ENCODE results near the gene BARX2. TPM values are rescaled to one million over a fixed set of nuclear protein-coding genes. Genes with fewer than 3 reads are reported as not detected.
A peak's percentile ranks its signal among the peaks of the same experiment; 100 is the strongest.

BARX2 gene
- total RNA-seq, 1 experiment from 2014 or later = not detected

- no peak for DNase-seq (ENCODE audit: low read depth)
These were observed 60.9 kb downstream of the BARX2 start for GRCh38 chr11:129436573-129436972.

GRCh38 chr11:129440028-129440713, 64.5 kb downstream of the BARX2 start:
- DNase-seq (ENCODE audit: low read depth) = peak; percentile 86

GRCh38 chr11:129442171-129442570, 66.5 kb downstream of the BARX2 start:
- no peak for DNase-seq (ENCODE audit: low read depth)

DNA sequence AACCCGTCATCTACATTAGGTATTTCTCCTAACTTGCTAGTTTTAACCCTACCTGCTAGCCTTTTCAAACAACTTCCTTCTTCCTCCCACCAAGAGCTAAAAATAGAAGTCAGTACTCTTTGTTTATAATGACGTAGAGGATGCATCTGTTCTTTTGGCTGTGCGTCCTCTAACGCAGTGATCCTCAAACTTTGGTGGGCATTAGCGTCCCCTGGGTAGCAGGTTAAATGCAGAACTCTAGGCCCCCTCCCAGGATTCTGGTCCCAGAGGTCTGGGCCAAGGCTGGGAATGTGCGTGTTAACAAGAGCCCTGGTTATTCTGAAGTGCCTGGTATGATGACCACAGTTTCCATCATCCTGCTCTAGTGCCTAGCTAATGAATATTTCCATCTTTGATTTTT, 67.6 kb downstream of the BARX2 start:
- no peak for DNase-seq (ENCODE audit: low read depth)

DNA sequence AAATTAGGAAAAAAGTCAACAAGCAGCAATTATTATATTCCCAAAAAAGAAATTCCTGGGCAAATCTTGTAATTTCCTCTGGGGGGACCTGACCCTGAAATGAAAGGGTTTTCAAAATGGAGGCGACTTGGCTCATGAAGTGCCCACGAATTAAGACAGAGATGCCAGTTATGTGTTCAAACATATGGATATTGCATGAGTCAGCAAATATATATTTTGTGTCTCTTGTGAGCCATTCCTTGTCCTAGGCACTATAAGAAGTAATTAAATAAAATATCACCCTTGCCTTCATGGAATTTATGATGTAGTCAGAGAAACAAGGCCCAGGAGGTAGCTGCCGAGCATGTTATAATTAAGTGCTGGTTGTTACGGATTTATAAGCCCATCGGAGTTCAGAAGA, 68.6 kb downstream of the BARX2 start:
- DNase-seq (ENCODE audit: low read depth) = no peak

- no peak for DNase-seq (ENCODE audit: low read depth)
These were observed 69.6 kb downstream of the BARX2 start for GRCh38 chr11:129445226-129445625.

DNA sequence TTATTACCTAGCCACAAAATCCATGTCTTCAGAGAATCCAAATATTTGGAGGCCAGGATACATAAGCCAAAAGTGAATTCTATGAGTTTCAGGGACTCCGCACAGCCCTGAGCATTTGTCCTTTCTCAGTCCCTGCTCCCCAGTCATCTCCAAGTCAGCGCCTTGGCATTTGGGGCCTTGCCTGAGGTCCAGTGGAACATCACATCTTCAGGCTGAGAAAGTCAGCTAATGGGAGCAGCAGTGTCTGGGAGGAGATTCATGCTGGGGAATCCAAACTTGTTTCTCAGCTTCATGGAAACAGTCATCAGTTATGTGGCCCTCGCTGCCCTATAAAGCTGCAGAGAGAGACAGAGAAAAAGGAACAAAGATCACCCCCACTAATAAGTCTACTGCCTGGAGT, 70.9 kb downstream of the BARX2 start:
- DNase-seq (ENCODE audit: low read depth) = no peak

GRCh38 chr11:129447654-129448239, 72.1 kb downstream of the BARX2 start:
- no peak for DNase-seq (ENCODE audit: low read depth)

GRCh38 chr11:129451524-129451923, 75.9 kb downstream of the BARX2 start:
- peak; percentile 21 for DNase-seq (ENCODE audit: low read depth)

DNA sequence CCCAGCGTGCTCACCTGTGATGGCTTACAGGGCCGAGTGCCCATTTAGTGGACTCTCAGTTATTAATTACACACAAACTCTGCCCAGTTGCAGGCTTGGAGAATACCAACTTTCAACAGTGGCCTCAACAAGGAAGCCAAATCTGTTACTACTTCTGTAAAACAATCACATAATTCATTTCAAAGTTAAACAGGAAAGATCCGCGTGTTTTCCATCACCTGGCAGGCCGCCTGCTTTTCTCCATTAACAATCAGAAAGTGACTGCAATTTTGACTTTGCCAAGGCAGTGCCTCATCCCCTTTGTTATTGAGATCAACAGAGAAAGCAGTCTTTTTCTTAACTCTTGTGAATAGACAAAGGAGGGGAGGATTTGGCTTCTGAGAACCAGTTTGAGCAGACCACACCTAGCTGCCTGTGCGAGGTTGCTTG, 77.7 kb downstream of the BARX2 start:
- DNase-seq (ENCODE audit: low read depth) = no peak

DNA sequence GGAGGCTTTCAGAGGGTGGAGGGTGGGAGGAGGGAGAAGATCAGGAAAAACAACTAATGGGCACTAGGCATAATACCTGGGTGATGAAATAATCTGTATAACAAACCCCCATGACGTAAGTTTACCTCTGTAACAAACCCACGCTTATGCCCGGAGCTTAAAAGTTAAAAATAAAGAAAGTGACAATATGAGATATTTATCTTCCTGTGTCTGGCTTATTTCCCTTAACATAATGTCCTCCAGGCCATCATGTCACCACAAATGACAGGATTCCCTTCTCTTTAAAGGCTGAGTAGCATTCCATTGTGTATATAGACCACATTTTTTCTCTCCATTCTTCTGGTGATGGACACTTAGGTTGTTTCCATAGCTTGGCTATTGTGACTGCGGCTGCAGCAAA, 79.5 kb downstream of the BARX2 start:
- DNase-seq (ENCODE audit: low read depth) = no peak

DNA sequence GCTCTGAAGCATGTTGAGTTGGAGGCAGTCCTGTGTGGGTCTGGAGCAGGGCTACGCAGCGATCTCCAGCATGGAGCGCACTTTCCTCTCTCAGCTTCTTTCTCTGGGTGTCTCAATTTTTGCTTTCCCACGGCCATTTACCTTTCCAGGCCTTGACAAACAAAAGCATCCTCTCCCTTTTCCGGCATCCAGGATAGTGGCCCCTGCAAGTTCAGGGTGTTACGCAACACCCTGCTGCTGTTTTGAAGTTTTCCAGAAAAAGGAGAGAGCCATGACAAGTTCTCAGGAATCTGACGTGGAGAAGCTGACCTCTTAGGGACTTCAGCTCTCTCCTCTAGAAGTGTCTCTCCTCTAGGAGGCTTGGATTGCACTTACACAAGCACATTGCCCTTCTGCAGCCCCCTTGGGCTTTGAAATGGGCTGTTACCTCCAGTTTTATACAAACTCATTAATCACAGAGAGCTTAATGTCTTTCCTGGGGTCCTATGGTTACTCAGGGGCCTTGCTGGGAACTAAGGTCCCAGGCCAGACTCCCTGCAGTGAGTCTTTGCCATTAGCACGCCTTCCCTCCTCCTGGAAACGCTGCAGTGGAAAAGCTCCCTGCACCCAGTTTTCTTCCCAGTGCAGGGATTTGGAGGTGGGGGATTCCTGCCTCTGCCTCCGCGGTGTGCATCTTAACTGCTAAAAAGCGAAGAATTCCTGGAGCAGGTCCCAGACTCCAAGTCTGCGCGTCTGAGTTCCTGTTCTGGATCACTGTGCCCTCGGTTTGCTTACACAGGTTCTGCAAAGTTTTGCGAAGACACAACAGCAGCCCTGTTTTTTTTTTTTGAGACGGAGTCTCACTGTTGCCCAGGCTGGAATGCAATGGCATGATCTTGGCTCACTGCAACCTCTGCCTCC, 80.4 kb downstream of the BARX2 start:
- no peak for DNase-seq (ENCODE audit: low read depth)

GRCh38 chr11:129457321-129457720, 81.7 kb downstream of the BARX2 start:
- DNase-seq (ENCODE audit: low read depth) = no peak

DNA sequence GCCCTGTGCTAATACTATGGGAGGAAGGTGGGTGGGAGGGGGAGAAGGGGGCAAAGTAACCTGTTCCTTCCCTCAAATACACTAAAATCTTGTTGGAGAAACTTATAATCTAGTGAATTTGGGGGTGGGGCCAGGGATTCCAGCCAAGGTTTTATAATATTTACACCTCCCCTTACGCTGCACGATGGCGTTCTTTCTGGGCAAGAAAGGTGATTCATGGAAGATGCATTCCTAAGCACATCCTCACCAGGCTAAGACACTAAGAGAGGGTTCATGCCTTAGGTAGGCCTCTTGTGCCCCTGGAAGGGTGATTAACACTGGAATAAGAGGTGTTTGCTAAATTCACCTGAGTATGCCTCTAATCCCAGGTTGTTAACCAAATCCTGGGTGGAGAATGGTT, 82.6 kb downstream of the BARX2 start:
- DNase-seq (ENCODE audit: low read depth) = peak; percentile 55

- peak; percentile 70 for DNase-seq (ENCODE audit: low read depth)
These were observed 83.3 kb downstream of the BARX2 start for GRCh38 chr11:129458756-129459535.

GRCh38 chr11:129460714-129461113, 85.1 kb downstream of the BARX2 start:
- no peak for DNase-seq (ENCODE audit: low read depth)

GRCh38 chr11:129484068-129484467, 108.4 kb downstream of the BARX2 start:
- DNase-seq (ENCODE audit: low read depth) = no peak

DNA sequence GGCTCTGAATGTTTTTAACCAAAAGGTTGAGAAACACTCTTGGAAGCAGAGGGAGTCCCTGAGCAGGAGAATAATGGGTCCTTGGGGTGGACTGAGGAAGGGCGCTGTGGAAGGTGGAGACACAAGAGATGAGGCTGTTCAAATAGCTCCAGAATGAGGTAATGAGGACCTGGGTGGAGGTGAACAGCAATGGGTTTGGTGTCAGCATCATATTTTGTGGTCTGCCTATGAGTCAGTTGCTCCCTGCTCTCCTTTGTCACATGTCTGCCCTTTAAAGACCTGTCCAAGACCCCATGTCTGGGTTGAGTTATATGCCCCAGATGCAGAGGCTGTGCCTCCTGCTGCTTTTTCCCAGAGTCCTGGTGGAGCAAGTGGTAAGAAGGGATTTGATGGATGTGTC, 113.6 kb downstream of the BARX2 start:
- no peak for DNase-seq (ENCODE audit: low read depth)

DNA sequence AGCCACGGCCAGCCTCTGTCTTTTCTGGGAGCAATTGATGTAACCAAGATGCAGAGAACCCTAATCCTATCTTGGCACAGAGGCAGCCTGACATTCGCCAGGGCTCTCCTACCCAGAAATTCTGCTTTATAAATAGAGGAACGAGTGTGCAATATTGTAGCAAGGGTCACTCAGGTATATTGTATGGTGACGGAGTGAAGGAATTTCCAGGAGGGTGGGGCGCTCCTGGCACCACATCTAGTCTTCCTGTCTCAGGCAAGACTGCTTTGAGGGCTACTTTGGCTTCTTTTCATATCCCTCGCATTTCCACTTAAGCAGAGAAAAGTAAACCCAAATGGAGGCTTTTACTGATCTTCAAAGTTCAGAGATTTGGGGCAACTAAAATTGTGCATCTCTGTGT, 114.4 kb downstream of the BARX2 start:
- no peak for DNase-seq (ENCODE audit: low read depth)

- DNase-seq (ENCODE audit: low read depth) = no peak
These were observed 118.1 kb downstream of the BARX2 start for GRCh38 chr11:129493746-129494145.
